Activated naive CD4-positive, alpha-beta T cell treated with anti-CD3 and anti-CD28 coated beads, Interleukin-2, amount 50 U/mL, for 24 hours (primary cell): ENCODE data around the gene ANXA5.

Experiments
- H3K27ac Mint-ChIP-seq: one replicate; pipeline ENCODE4 v1.8.0; 2021; ENCODE audit warnings: mild to moderate bottlenecking, mixed read lengths
- H3K27me3 Mint-ChIP-seq: one replicate; pipeline ENCODE4 v1.8.0; 2021; ENCODE audit warnings: mixed read lengths
- H3K36me3 Mint-ChIP-seq: one replicate; pipeline ENCODE4 v1.8.0; 2021; ENCODE audit warnings: mixed read lengths
- H3K4me1 Mint-ChIP-seq: one replicate; pipeline ENCODE4 v1.8.0; 2021; ENCODE audit warnings: mixed read lengths
- H3K4me3 Mint-ChIP-seq: one replicate; pipeline ENCODE4 v1.8.0; 2021; ENCODE audit warnings: mild to moderate bottlenecking, mixed read lengths
- H3K9me3 Mint-ChIP-seq: one replicate; pipeline ENCODE4 v1.8.0; 2021; ENCODE audit warnings: mixed read lengths

ANXA5 gene

GRCh38 chr4:121648516-121648915 lies 48.3 kb downstream of the ANXA5 start:
- Mint-ChIP-seq H3K4me1 (no peaks in the 10 kb centered on the region), H3K4me3 (no peak overlapping the region), H3K27me3 (peaks cover 17% of the 10 kb centered on the region), H3K36me3 (no peaks in the 10 kb centered on the region), H3K27ac (no peak overlapping the region), H3K9me3 (no peaks in the 10 kb centered on the region)

GRCh38 chr4:121642876-121643585 lies 53.7 kb downstream of the ANXA5 start:
- Mint-ChIP-seq H3K9me3 (no peaks in the 10 kb centered on the region), H3K4me1 (no peaks in the 10 kb centered on the region), H3K27me3 (peaks cover 7% of the 10 kb centered on the region), H3K36me3 (no peaks in the 10 kb centered on the region), H3K27ac (no peak overlapping the region), H3K4me3 (no peak overlapping the region)

- Mint-ChIP-seq H3K4me1 (no peaks in the 10 kb centered on the region), H3K27ac (no peak overlapping the region), H3K36me3 (no peaks in the 10 kb centered on the region), H3K27me3 (peaks cover 6% of the 10 kb centered on the region), H3K9me3 (no peaks in the 10 kb centered on the region), H3K4me3 (no peak overlapping the region)
Measured at GRCh38 chr4:121642292-121642691, 54.5 kb downstream of the ANXA5 start.

- H3K27ac Mint-ChIP-seq = no peak overlapping the region
- no peaks in the 10 kb centered on the region for H3K4me1 Mint-ChIP-seq
- H3K9me3 Mint-ChIP-seq = no peaks in the 10 kb centered on the region
- H3K4me3 Mint-ChIP-seq = no peak overlapping the region
- no peaks in the 10 kb centered on the region for H3K36me3 Mint-ChIP-seq
- peaks cover 8% of the 10 kb centered on the region for H3K27me3 Mint-ChIP-seq
Measured at GRCh38 chr4:121633653-121634052, 63.1 kb downstream of the ANXA5 start.

- no peaks in the 10 kb centered on the region for H3K4me1 Mint-ChIP-seq
- no peaks in the 10 kb centered on the region for H3K9me3 Mint-ChIP-seq
- no peak overlapping the region for H3K27ac Mint-ChIP-seq
- H3K27me3 Mint-ChIP-seq = peaks cover 5% of the 10 kb centered on the region
- no peak overlapping the region for H3K4me3 Mint-ChIP-seq
- no peaks in the 10 kb centered on the region for H3K36me3 Mint-ChIP-seq
Measured at GRCh38 chr4:121632636-121633035, 64.1 kb downstream of the ANXA5 start.
